ENCODE data around the gene SLC9A1. TPM values are rescaled to one million over a fixed set of nuclear protein-coding genes. Genes with fewer than 3 reads are reported as not detected.

The SLC9A1 gene
- total and polyA plus RNA-seq, 2 of the 8 experiments (the other 6 are each of a cell fraction or from before 2014, with no cell fraction given): 11.3 to 25.1 TPM

DNA sequence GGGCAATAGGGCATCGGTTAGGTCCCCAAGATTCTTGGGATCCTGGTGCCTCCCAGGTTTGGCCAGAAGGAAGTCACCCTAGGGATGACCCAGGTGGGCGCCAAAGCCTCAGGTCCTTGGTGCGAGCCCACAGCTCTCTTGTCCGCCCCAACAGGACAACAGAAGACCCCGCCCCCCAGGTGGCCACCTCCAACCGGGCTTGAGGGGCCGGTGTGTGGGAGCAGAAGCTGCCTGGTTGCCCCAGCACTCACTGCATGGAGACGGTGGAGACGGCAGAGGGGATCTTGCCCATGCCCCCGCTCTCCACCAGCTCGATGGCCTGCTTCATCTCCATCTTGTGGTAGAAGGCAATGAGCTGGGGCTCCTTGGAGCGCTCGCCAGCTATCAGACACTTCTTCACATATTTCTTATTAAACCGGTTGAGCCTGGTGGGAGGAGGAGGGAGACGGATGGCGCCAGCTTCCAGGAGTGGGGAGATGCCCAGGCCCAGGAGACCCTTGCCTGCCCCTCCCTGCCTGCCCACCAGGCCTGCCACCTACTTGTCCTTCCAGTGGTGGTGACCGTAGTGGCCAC, 52.7 kb downstream of the SLC9A1 start:
- Histone ChIP-seq H3K4me3 (ENCODE audit: extremely low read depth in 1 of 4, insufficient read depth in 2 of 4, low read depth in 3 of 4, low read length in 4 of 4) (no peak overlapping the region), H3K18ac (ENCODE audit: extremely low read depth, low read length) (no peak overlapping the region), H2BK20ac (ENCODE audit: low read length) (no peak overlapping the region), H3K23me2 (ENCODE audit: low read depth, low read length) (peaks cover 5% of the 10 kb centered on the region; the same call in 1 of the 2 replicates), H2AK5ac (ENCODE audit: low read depth, low read length) (no peak overlapping the region), H3K4ac (replicated peaks; ENCODE audit: insufficient read length, low read depth, low read length) (no peak overlapping the region), H3K4me1 (replicated peaks in 1 of 4; ENCODE audit: control insufficient read depth in 3 of 4, insufficient read depth in 4 of 4, low read length in 3 of 4) (peaks cover 0 to 21% (median 14%) of the 10 kb centered on the region in 4 experiments; a peak in 6 of 7 replicates), H3K9ac (replicated peaks in 1 of 4; ENCODE audit: extremely low read depth in 1 of 4, low read depth in 3 of 4, low read length in 3 of 4) (no peak overlapping the region), H2BK12ac (ENCODE audit: low read depth, low read length) (no peak overlapping the region), H3K36me3 (ENCODE audit: control insufficient read depth in 2 of 4, insufficient read depth in 4 of 4, low read length in 3 of 4) (peaks cover 0 to 5% (median 0%) of the 10 kb centered on the region in 4 experiments; a peak in 3 of 8 replicates), H3K27me3 (replicated peaks in 1 of 4; ENCODE audit: control insufficient read depth in 3 of 4, extremely low read depth in 1 of 4, insufficient read depth in 3 of 4, low read length in 3 of 4) (no peaks in the 10 kb centered on the region), H2AFZ (ENCODE audit: low read length) (no peak overlapping the region), H4K91ac (replicated peaks; ENCODE audit: insufficient read length, low read length) (no peak overlapping the region), H2BK5ac (ENCODE audit: low read depth, low read length) (no peak overlapping the region), H3K79me2 (ENCODE audit: control insufficient read depth in 1 of 2, insufficient read depth in 2 of 2, low read length in 2 of 2) (no peaks in the 10 kb centered on the region), H3K14ac (ENCODE audit: insufficient read length) (no peak overlapping the region), H4K20me1 (replicated peaks in 1 of 2; ENCODE audit: control insufficient read depth in 1 of 2, insufficient read depth in 2 of 2, low read length in 2 of 2) (peaks cover 0 to 2% of the 10 kb centered on the region in 2 experiments), H3K56ac (replicated peaks; ENCODE audit: insufficient read length, low read depth, low read length) (no peak overlapping the region), H4K8ac (ENCODE audit: extremely low read depth, insufficient read depth, low read length) (peak overlapping the region; percentile 82), H3K9me3 (ENCODE audit: insufficient read depth in 2 of 2, low read depth in 1 of 2, low read length in 1 of 2) (no peaks in the 10 kb centered on the region), H4K5ac (ENCODE audit: insufficient read length, low read depth, low read length) (no peak overlapping the region), H2BK120ac (replicated peaks; ENCODE audit: low read depth, low read length) (no peak overlapping the region), H3K23ac (ENCODE audit: insufficient read length) (no peak overlapping the region), H3K79me1 (ENCODE audit: low read depth, low read length) (no peaks in the 10 kb centered on the region; the same call in 1 of the 2 replicates), H3K4me2 (ENCODE audit: insufficient read depth in 1 of 2, low read depth in 2 of 2, low read length in 2 of 2) (peak overlapping the region in 1 of 2 experiments; percentile 17; a peak in 1 of 4 replicates), H3K27ac (ENCODE audit: low read depth, low read length) (no peak overlapping the region), H2BK15ac (ENCODE audit: low read length) (0 out of 2 replicates have a peak overlapping the region, but pooled peaks have one; percentile 29)
- FAIRE-seq (no peak), DNase-seq (ENCODE audit: low read depth in 1 of 2, low spot score in 2 of 2) (no peak)
- ChIA-PET POLR2A (ENCODE audit: partially characterized antibody) (interaction anchor here (0.6 to 5.0 kb wide), 7 partner anchors 18 to 468 kb away, joined by 3 to 33 read pairs (median 5); partner anchors contain the start of gene TENT5B), CTCF (ENCODE audit: partially characterized antibody) (interaction anchor here (0.8 to 19.3 kb wide), 46 partner anchors 10 to 295 kb away, joined by 3 to 790 read pairs (median 5); partner anchors contain the start of gene KDF1)
- WGBS, 2 experiments (ENCODE audit: extremely low coverage in 1 of 2, insufficient coverage in 1 of 2, insufficient read length in 1 of 2, insufficient replicate concordance in 2 of 2, low coverage in 1 of 2, low lambda C conversion rate in 2 of 2, missing lambda C conversion rate in 1 of 2): 90% methylated on average over 17 of the region's 17 CpGs; no CpG with 5 or more reads in 1 of the 2 experiments
- TF ChIP-seq PHF8 (conservative IDR thresholded peaks at IDR 0.05; ENCODE audit: low read depth, low read length) (no peak), RNF2 (IDR thresholded peaks at IDR 0.05; ENCODE audit: borderline replicate concordance, low read depth, low read length, missing control alignments, poor library complexity, severe bottlenecking) (no peak), YY1 (IDR thresholded peaks at IDR 0.05; ENCODE audit: low read depth, low read length) (no peak), EGR1 (IDR thresholded peaks at IDR 0.05; ENCODE audit: borderline replicate concordance, low read depth, low read length) (no peak)
- TF ChIP-seq, protein P1, sequence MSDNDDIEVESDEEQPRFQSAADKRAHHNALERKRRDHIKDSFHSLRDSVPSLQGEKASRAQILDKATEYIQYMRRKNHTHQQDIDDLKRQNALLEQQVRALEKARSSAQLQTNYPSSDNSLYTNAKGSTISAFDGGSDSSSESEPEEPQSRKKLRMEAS (IDR thresholded peaks at IDR 0.05): no peak

Data from H1 (cell line).